Astrocyte (in vitro differentiated cells and primary cell): Measurements from ENCODE around the gene LGALS16.
"Not testable (repeated sequence)": the region's sequence is repeated elsewhere in the genome, so short reads cannot be mapped to it uniquely, and the experiment has no call there.

ENCODE experiments used
- CTCF ChIP-seq: IDR thresholded peaks from 2 replicates; pipeline ENCODE4 v1.5.1; 2011; ENCODE audit warnings: low read depth, mild to moderate bottlenecking, inconsistent platforms, low read length, moderate library complexity; ENCODE audit not compliant: insufficient read depth
- EZH2 ChIP-seq: IDR thresholded peaks from 2 replicates; pipeline ENCODE4 v1.6.1; 2012; ENCODE audit warnings: mild to moderate bottlenecking, low read length, inconsistent platforms; ENCODE audit not compliant: insufficient read depth

GRCh38 chr19:39688637-39689036, 32.9 kb downstream of the LGALS16 start:
- TF ChIP-seq CTCF, EZH2: not testable (repeated sequence)
